HG03460 (cell line): Measurements from ENCODE around the gene THRA.

Source experiments
- ATAC-seq: cut with Tn5 transposase; IDR thresholded peaks from one replicate; pipeline ENCODE4 v1.9.1; 2021; ENCODE audit not compliant: unreplicated experiment

The THRA gene, protein sequence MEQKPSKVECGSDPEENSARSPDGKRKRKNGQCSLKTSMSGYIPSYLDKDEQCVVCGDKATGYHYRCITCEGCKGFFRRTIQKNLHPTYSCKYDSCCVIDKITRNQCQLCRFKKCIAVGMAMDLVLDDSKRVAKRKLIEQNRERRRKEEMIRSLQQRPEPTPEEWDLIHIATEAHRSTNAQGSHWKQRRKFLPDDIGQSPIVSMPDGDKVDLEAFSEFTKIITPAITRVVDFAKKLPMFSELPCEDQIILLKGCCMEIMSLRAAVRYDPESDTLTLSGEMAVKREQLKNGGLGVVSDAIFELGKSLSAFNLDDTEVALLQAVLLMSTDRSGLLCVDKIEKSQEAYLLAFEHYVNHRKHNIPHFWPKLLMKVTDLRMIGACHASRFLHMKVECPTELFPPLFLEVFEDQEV

DNA sequence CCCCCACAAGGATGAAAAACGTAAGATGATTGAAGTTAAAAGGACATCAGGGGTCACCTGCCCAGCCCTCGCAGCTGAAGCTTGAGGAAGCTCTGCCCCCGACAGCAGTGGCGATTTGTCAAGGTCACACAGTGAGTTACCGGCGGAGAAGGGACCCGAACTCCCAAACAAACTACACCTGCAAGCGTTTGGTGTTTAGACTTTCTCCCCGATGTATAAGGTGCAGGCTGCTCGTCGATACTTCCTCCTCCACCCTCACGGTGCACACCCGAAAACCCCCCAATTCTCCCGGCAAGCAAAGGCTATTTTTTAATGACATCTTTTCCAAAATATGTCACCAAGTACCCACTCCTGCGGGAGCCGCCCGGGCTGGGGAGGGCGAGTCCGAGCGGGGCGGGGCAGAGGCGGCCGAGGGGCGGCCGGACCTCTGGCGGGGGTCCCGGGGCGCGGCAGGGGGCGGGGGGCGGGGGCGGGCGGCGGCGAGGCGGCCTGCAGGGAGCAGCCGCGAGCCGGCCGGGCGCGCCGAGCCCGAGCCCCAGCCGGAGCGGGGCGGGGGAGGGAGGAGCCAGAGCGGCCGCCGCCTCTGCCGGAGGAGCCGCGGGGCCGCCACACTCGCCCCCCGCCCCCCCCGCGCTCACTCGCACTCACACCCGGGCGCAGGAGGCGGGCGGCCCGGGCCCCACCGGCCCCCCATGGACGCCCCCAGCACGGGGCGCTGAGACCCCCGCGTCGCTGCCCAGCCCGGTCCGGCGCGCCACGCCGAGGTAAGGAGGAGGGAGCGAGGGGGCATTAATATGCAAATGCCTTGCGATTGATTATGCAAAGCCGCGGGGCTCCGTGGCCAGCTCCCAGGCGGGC lies at the start of gene THRA:
Gene THRA, plus strand, starts transcription at position 637 of the 858 bp plus-strand sequence. CDS start 11,524 bp downstream, outside the sequence.
- ATAC-seq: peak; percentile 69

- no peak for ATAC-seq
These were observed 48.3 kb upstream of the THRA start for GRCh38 chr17:40014375-40014980.

- no peak for ATAC-seq
These were observed 47.5 kb upstream of the THRA start, which contains the start of gene CSF3 for GRCh38 chr17:40015005-40015997. CSF3 (plus strand) TSS chr17:40015440; CDS start chr17:40015475, 35 bp downstream.

- ATAC-seq: no peak
These were observed 46.5 kb upstream of the THRA start for GRCh38 chr17:40015998-40016985.

DNA sequence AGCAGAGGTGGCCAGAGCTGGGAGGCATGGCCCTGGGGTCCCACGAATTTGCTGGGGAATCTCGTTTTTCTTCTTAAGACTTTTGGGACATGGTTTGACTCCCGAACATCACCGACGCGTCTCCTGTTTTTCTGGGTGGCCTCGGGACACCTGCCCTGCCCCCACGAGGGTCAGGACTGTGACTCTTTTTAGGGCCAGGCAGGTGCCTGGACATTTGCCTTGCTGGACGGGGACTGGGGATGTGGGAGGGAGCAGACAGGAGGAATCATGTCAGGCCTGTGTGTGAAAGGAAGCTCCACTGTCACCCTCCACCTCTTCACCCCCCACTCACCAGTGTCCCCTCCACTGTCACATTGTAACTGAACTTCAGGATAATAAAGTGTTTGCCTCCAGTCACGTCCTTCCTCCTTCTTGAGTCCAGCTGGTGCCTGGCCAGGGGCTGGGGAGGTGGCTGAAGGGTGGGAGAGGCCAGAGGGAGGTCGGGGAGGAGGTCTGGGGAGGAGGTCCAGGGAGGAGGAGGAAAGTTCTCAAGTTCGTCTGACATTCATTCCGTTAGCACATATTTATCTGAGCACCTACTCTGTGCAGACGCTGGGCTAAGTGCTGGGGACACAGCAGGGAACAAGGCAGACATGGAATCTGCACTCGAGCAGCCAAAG lies 45.2 kb upstream of the THRA start:
- no peak for ATAC-seq

GRCh38 chr17:40018211-40019121 lies 44.3 kb upstream of the THRA start:
- no peak for ATAC-seq

GRCh38 chr17:40019140-40019991 lies 43.4 kb upstream of the THRA start:
- ATAC-seq: no peak

DNA sequence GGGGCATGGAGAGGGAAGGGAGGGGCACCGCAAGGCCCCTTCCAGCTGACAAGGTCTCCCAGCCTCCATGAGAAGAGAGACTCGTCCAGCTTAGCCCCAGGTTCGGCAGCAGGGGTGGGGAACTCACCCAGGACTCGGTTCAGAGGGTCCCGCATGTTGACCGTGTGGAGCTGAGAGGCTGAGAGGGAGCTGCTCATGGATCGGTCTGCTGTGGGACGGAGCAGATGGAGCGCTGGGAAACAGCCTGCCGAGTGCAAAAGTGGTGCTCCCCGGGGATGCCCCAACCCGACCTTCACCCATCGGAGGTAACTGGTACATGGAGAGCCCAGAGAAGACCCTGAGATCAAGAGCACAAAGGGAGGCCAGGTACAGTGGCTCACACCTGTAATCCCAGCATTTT lies 42.6 kb upstream of the THRA start:
- ATAC-seq: no peak

DNA sequence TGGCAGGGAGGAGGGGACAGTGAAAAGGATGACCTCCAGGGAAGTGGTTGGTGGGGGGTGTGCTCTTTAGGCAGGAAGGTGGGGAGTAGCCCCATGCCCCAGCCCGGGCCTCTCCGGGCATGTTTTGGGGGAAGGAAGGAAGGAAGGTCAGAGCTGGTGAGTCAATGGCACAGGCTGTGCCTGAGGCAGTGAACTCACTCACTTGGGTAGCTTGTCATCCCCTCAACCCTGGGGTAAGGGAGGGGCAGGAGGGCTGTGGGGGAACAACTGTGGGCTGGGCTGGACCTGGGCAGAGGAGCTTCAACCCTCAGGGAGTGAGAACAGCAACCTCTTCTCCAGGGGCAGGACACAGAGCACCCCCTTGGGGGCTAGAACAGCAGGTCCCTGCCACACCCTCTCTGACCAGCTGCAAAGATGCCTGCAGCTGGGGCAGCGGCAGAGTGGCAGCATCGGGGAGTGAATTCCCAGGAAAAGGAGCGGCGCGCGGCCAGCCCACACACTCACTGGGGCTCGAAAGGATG lies 41.3 kb upstream of the THRA start:
- ATAC-seq: no peak

DNA sequence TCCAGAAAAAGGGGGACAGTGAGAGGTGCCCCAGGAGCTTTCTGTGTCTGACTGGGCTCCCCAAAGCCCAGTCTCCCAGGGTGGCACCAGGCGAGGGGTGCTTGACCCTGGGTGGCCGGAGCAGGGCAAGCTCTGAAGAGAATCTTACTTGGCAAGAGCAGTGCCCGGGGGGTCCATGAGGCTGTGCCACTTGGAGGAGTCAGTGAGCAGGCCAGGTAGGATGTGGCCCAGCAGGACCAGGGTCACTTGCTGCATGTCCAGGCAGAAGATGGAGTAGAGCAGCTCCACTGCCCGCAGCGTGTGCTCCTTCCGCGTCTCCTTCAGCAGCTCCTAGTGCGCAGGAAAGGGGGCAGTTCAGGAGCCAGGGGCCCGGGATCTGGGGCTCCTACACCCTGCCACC lies 40.3 kb upstream of the THRA start:
- ATAC-seq: no peak

DNA sequence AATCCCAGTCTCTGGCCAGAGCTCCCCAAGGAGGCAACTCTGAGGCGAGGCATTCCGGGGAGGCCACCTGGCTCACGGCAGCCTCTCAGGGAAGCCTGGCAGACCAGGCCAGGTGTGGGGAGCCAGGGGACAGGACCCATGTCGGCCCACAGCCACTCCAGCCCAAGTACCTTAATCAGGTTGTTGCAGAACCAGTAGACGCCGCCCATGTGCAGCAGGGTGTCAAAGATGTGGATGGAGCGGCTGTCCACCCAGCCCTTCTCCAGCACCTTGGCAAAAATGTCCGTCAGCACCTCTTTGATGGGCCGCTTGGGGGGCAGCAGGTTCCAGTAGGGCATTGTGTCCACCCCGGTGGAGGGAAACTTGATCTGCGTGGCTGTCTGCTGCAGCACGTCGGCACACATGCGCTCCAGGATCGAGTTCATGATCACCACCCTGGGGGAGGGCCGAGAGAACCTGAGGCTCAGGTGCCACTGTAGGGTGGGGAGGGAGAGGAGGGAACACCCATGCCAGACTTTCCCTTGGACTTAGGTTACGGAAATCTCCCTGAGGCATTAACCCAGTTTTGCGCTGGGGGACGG lies 39.7 kb upstream of the THRA start:
- no peak for ATAC-seq

DNA sequence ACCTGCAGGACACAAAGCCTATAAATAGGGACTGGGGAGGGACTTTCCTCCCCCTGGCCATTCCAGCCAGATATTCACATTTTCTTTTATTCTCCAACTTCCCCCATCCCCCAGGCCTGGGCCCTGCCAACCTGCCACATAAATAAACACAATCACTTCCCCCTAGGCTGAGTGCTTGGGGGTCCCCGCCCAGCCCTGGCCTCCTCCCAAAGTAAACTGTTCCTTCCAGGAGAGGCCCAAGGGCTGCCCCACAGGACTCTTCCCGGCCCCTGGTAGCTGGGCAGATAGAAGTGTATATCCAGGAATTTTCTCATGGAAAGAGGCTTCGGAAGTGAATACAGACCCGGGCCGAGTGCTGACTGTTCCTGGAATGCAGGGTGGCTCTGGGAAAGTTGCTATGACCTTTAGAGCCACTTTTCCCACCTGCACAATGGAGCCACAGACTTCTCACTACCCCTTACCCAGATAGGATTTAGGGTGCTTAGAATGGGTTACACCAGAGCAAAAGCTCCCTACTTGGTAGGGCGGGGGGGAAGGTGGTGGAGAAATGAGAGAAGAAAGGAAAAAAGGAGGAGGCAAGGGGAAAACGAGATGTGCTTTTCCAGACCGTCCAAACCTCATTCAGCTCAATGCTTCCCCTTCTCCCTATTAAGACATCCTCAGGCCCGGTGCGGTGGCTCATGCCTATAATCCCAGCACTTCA lies 39.0 kb upstream of the THRA start:
- ATAC-seq: no peak

GRCh38 chr17:40024901-40025300 lies 37.9 kb upstream of the THRA start:
- ATAC-seq: no peak

- no peak for ATAC-seq
These were observed 37.2 kb upstream of the THRA start for GRCh38 chr17:40025559-40025958.
